Effector memory CD8-positive, alpha-beta T cell (primary cell): ENCODE data around the gene PARD6G.
"Not testable (repeated sequence)": the region's sequence is repeated elsewhere in the genome, so short reads cannot be mapped to it uniquely, and the experiment has no call there.

Source experiments
- ATAC-seq: fragments of 150-1000 bp; cut with Tn5 transposase; replicated peaks from 2 replicates; pipeline ENCODE4 v1.10.0; 2021; ENCODE audit warnings: mild to moderate bottlenecking, moderate library complexity
- DNase-seq, 3 experiments: peaks; one replicate each; pipeline ENCODE4 v3.0.0; 2021
- H3K27ac Mint-ChIP-seq, 2 donors: one replicate each; pipeline ENCODE4 v1.8.0; 2022; ENCODE audit warnings: mild to moderate bottlenecking in 2 of 2, mixed read lengths in 2 of 2, moderate library complexity in 2 of 2
- H3K27me3 Mint-ChIP-seq, 2 donors: one replicate each; pipeline ENCODE4 v1.8.0; 2022; ENCODE audit warnings: mixed read lengths in 2 of 2
- H3K36me3 Mint-ChIP-seq: one replicate; pipeline ENCODE4 v1.8.0; 2022; ENCODE audit warnings: mild to moderate bottlenecking, moderate library complexity, mixed read lengths; ENCODE audit not compliant: insufficient read depth
- H3K4me1 Mint-ChIP-seq, 2 donors: one replicate each; pipeline ENCODE4 v1.8.0; 2022; ENCODE audit warnings: low read depth in 2 of 2, mixed read lengths in 2 of 2
- H3K4me3 Mint-ChIP-seq, 2 donors: one replicate each; pipeline ENCODE4 v1.8.0; 2022; ENCODE audit warnings: mild to moderate bottlenecking in 2 of 2, mixed read lengths in 2 of 2, moderate library complexity in 2 of 2
- H3K9me3 Mint-ChIP-seq, 2 donors: one replicate each; pipeline ENCODE4 v1.8.0; 2022; ENCODE audit warnings: mixed read lengths in 2 of 2

Gene PARD6G

DNA sequence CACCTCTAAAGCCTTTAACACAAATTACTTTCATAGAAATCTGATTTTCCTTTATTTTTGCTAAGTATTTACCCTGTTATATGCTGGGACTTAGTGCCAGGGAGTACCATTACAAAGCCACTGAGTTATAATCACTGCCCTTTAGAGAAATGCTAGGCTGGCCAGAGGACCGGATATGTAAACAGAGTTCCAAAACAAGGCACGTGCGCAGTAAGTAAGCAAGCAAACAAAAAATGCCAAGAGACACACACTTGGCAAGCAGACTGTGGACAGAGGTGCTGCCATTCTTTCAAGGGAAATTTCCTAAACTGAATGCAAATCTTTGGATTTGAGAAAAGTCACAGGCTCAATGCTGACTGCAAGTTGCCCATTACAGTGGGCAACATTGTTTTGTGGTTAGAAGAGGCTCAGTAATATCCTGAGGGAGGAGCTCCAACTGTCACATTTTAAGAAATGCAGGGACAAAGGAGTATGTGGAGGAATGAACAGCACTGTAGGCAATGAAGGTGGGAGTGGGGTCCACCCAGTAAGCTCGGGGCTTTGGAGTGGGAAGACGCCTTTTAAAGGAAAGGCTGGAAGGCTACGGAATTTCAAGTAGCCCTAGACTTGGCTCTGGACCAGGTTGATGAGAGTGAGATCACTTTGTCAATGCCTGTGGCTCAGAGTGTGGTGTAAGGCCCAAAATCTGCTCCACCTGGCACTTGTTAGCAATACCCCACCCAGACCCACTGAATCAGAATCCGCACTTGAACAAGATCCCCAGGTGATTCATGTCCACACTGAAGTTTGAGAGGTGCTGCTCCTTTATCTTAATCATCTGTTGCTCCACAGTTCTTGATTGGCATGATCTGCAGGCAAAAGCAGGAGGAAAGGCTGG lies 2.1 kb upstream of the PARD6G start:
- Mint-ChIP-seq H3K27me3 (peaks cover 12 to 26% of the 10 kb centered on the region in 2 donors), H3K27ac (no peak overlapping the region), H3K36me3 (peaks cover 5% of the 10 kb centered on the region), H3K4me3 (no peak overlapping the region), H3K4me1 (peaks cover 5 to 8% of the 10 kb centered on the region in 2 donors), H3K9me3 (no peaks in the 10 kb centered on the region)
- no peak for ATAC-seq
- DNase-seq = no peak

DNA sequence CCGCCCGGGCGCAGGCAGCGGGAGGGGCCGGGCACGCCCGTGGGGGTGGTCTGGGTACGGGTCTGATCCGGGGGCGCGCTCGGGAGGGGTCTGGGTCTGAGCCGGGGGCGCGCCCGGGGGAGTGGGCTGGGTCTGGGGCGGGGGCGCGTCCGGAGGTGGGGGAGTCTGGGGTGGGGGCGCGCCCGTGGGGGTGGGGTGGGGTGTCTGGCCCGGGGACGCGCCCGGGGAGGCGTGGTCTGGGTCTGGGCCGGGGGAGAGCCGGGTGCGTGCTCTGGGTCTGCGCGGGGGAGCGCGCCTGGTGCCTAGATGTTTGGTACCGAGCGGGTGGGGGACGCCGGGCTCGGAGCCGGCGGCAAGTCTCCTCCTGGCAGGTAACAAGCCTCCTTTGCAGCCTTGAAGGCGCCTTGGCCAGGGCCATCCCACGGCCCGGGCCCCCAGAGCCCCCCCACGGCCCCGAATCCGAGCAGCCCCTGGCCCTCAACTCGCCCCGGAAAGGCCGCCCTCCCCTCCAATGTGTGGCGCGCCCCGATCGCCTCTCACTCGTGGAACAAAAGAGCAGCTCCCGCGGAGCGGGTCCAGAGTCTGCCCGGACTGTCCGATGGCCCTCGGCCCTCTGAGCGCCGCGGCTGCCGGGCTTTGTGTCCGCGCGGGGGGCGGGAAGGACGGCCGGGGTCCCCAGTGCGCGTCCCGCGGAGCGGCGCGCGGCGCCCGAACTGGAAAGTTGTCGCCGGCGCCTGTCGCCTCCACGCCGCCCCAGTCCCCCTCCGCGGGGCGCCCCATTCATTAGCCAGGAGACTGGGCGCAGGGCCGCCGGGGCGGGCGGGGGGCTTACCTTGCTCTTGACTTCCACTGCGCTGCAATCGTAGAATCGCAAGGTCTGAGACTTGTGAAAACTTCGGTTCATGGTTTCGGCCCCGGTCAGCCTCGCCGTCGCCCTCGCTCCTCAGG lies 595 bp downstream of the PARD6G start:
- Mint-ChIP-seq H3K4me1 (peaks cover 5 to 6% of the 10 kb centered on the region in 2 donors), H3K27ac (no peak overlapping the region), H3K36me3 (peaks cover 7% of the 10 kb centered on the region), H3K9me3 (no peaks in the 10 kb centered on the region), H3K4me3 (peak overlapping the region; percentile 73 to 76), H3K27me3 (peaks cover 28 to 39% of the 10 kb centered on the region in 2 donors)
- peak in 2 of 3 experiments; percentile 7 to 31 for DNase-seq
- ATAC-seq = peak; percentile 45

GRCh38 chr18:80245781-80246444 lies 1.4 kb downstream of the PARD6G start:
- Mint-ChIP-seq H3K4me1 (peaks cover 5 to 6% of the 10 kb centered on the region in 2 donors), H3K27me3 (peaks cover 28 to 45% of the 10 kb centered on the region in 2 donors), H3K4me3 (peak overlapping the region; percentile 73 to 76), H3K36me3 (peaks cover 7% of the 10 kb centered on the region), H3K27ac (no peak overlapping the region), H3K9me3 (no peaks in the 10 kb centered on the region)
- ATAC-seq (no peak), DNase-seq (no peak)

- peaks cover 5 to 6% of the 10 kb centered on the region in 2 donors for H3K4me1 Mint-ChIP-seq
- peaks cover 7% of the 10 kb centered on the region for H3K36me3 Mint-ChIP-seq
- H3K4me3 Mint-ChIP-seq = peak overlapping the region; percentile 73 to 76
- no peak for ATAC-seq
- no peak overlapping the region for H3K27ac Mint-ChIP-seq
- no peak for DNase-seq
- no peaks in the 10 kb centered on the region for H3K9me3 Mint-ChIP-seq
- H3K27me3 Mint-ChIP-seq = peaks cover 28 to 45% of the 10 kb centered on the region in 2 donors
Observed at GRCh38 chr18:80244956-80245730, 2.2 kb downstream of the PARD6G start.

DNA sequence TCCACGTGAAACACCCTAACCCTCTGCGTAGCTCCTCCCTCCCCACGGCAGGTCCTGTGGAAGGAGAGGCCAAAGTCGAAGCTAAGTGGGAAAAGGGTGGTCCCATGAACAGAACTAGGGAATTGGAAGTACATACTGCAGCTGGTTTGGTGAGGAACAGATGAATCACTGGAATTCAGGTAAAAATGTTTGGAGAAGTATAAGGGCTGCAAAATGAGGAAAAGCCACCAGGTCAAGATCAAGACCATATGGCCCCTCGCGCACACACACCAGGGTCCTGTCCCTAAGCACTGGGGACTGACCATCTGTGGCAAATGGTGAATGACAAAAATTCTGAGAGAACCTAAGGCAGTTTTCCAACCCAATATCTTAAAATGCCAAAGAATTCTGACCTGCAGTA lies 3.1 kb downstream of the PARD6G start:
- Mint-ChIP-seq H3K27me3 (peaks cover 28 to 45% of the 10 kb centered on the region in 2 donors), H3K9me3 (no peaks in the 10 kb centered on the region), H3K4me3 (no peak overlapping the region), H3K4me1 (peaks cover 5 to 6% of the 10 kb centered on the region in 2 donors), H3K27ac (no peak overlapping the region), H3K36me3 (peaks cover 7% of the 10 kb centered on the region)
- DNase-seq = no peak
- no peak for ATAC-seq

GRCh38 chr18:80243204-80243603 lies 4.1 kb downstream of the PARD6G start:
- H3K36me3 Mint-ChIP-seq = peaks cover 7% of the 10 kb centered on the region
- DNase-seq = no peak
- ATAC-seq = no peak
- H3K4me3 Mint-ChIP-seq = no peak overlapping the region
- H3K27ac Mint-ChIP-seq = no peak overlapping the region
- H3K4me1 Mint-ChIP-seq = peaks cover 5 to 6% of the 10 kb centered on the region in 2 donors
- H3K9me3 Mint-ChIP-seq = no peaks in the 10 kb centered on the region
- H3K27me3 Mint-ChIP-seq = peaks cover 28 to 45% of the 10 kb centered on the region in 2 donors

GRCh38 chr18:80241919-80242777 lies 5.2 kb downstream of the PARD6G start:
- no peak for ATAC-seq
- no peaks in the 10 kb centered on the region for H3K9me3 Mint-ChIP-seq
- no peak for DNase-seq
- peaks cover 5 to 6% of the 10 kb centered on the region in 2 donors for H3K4me1 Mint-ChIP-seq
- H3K36me3 Mint-ChIP-seq = peaks cover 7% of the 10 kb centered on the region
- H3K27me3 Mint-ChIP-seq = peaks cover 28 to 46% of the 10 kb centered on the region in 2 donors
- H3K4me3 Mint-ChIP-seq = no peak overlapping the region
- H3K27ac Mint-ChIP-seq = no peak overlapping the region

- ATAC-seq = no peak
- Mint-ChIP-seq H3K4me3 (no peak overlapping the region), H3K36me3 (peaks cover 5% of the 10 kb centered on the region), H3K27ac (no peak overlapping the region), H3K9me3 (no peaks in the 10 kb centered on the region), H3K4me1 (no peaks in the 10 kb centered on the region), H3K27me3 (peaks cover 27 to 39% of the 10 kb centered on the region in 2 donors)
- no peak for DNase-seq
Observed at GRCh38 chr18:80239830-80240229, 7.5 kb downstream of the PARD6G start.

DNA sequence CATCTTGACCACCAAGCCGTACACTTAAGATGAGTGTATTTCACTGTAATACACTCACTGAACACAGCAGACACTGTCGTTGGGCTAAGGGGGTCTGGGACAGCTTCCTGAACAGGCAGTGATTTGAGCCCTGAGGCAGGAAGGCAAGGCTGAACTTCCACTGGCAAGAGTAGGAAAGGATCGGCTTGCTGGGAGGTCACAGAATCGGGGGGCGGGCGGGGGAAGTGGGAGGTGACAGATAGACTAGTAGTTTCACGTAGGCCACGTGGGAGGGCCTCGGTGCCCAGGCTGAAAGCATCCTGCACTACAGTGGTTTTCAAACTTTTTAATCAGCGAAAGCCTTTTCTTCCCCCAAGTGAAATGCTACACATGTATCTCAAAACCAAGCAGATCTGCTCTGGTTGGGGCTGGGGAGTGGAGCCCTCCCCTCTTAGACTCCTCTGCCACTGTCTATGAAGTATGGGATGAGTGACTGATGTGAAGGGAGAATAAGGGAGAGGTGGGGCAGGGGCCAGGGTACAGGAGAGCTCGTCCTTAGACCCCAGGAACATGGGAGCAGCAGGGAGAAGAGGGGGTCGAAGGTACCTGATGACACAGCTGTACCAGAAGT lies 8.6 kb downstream of the PARD6G start:
- peaks cover 2% of the 10 kb centered on the region for H3K36me3 Mint-ChIP-seq
- DNase-seq (no peak), ATAC-seq (no peak)
- no peak overlapping the region for H3K27ac Mint-ChIP-seq
- no peak overlapping the region for H3K4me3 Mint-ChIP-seq
- no peaks in the 10 kb centered on the region for H3K4me1 Mint-ChIP-seq
- H3K27me3 Mint-ChIP-seq = peaks cover 32 to 37% of the 10 kb centered on the region in 2 donors
- H3K9me3 Mint-ChIP-seq = no peaks in the 10 kb centered on the region

GRCh38 chr18:80237519-80237918 lies 9.8 kb downstream of the PARD6G start:
- not testable (repeated sequence) for H3K9me3 Mint-ChIP-seq, DNase-seq, H3K27ac Mint-ChIP-seq, ATAC-seq, H3K36me3 Mint-ChIP-seq, H3K4me3 Mint-ChIP-seq, H3K4me1 Mint-ChIP-seq
- H3K27me3 Mint-ChIP-seq = peaks cover 29 to 40% of the 10 kb centered on the region in 2 donors

- no peak overlapping the region for H3K4me3 Mint-ChIP-seq
- no peak for DNase-seq
- no peak overlapping the region for H3K27ac Mint-ChIP-seq
- H3K36me3 Mint-ChIP-seq = no peaks in the 10 kb centered on the region
- no peaks in the 10 kb centered on the region for H3K9me3 Mint-ChIP-seq
- ATAC-seq = no peak
- peaks cover 26 to 40% of the 10 kb centered on the region in 2 donors for H3K27me3 Mint-ChIP-seq
- H3K4me1 Mint-ChIP-seq = no peaks in the 10 kb centered on the region
Observed at GRCh38 chr18:80234398-80234797, 12.9 kb downstream of the PARD6G start.
